Stimulated activated CD8-positive, alpha-beta memory T cell treated with anti-CD3 and anti-CD28 coated beads, Interleukin-4, amount 100 ng/mL, for 4 hours (primary cell): Measurements from ENCODE around the gene APOC4.
"Not testable (repeated sequence)": the region's sequence is repeated elsewhere in the genome, so short reads cannot be mapped to it uniquely, and the experiment has no call there.

Experiments
- DNase-seq, 2 donors: peaks; one replicate each; pipeline ENCODE4 v3.0.0-alpha.2; 2020; ENCODE audit warnings: low read depth in 2 of 2, low spot score in 1 of 2

APOC4 gene

GRCh38 chr19:44957526-44957925 is 15.5 kb downstream of the APOC4 start:
- no peak for DNase-seq

DNA sequence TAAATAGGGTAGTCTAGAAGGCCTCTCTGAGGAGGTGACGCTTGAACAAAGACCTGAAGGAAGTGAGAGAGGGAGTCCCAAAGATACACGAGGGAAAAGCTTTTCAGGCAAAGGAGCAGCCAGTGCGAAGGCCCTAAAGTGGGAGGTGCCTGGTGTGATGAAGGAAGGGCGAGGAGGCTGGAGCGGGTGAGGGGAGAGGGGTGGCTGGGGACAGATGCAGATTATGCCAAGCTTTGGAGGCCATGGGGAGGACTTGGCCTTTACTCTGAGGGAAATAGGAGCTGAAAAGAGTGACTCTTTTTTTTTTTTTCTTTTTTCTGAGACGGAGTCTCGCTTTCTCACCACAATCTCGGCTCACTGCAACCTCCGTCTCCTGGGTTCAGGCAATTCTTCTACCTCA is 16.1 kb downstream of the APOC4 start:
- no peak for DNase-seq

DNA sequence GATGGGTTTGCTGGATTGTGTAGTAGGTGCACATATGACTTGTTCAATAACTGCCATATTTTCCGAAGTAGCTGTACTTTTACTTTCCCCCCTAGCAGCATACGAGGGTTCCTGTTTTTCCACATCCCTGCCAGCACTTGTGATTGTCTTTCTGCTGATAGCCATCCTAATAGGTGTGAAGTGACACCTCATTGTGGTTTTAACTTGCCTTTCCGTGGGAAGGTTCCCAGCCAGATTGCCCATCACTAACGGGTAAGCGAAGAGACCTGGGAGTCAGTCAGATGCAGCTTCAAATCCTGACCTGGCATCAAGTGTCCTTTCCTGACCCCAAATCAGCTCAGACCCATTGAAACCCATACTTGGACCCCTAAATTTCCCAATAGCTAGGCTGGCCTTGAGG is 17.7 kb downstream of the APOC4 start:
- DNase-seq, result no peak

DNA sequence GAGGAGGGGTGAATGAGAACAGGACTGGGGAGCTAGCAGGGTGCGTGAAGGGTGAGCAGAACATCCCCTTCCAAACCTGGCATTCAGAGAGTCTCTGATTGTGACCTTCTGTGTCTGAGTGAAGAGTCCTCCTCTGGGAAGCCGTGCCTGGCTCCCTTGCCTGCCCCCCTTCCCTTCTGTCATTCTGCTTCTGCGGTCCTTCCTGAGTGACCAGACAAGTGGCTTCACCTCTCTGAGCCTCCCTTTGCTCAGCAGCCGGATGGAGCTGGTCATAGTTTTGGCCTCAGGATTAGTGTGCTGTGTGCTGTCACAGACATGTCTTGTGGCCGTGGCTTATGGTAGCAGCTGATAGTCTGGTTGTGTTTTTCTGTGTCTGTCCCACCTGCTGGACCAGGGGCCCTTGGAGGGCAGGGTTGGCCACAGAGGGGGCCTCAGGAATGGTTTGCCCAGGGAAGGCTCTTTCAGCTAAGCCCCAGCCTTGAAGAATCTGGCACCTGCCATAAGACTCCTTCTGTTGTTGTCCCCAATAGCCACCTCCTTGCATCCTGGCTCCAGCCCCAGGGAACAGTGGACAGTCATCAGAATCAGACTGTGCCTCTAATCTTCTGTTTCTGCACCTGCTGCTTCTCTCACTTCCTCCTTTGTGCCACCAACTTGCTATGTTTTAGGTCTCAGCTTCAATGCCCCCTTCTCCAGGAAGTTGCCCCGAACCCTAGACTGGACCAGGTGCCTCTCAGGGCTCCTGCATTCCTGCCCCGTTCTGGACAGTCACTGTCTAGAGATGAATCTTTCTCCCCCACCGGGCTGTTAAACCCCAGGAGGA is 19.1 kb downstream of the APOC4 start:
- DNase-seq, result no peak

DNA sequence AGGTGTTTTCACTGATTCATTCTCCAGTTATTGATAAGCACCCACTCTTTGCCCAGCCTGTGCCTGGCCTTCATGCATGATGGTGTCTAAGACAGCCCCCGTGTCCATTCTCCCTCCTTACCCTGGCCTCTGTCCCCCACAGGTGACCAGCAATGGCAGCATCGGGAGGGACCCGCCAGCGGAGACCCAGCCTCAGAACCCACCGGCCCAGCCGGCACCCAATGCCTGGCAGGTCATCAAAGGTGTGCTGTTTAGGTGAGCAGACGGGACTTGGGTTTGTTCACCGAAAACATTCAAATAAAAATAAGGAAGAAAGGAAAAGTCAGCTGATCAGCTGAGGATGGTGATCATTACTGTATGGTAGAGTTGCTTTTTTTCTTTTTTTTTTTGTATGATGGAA is 19.8 kb downstream of the APOC4 start:
- DNase-seq, result no peak

DNA sequence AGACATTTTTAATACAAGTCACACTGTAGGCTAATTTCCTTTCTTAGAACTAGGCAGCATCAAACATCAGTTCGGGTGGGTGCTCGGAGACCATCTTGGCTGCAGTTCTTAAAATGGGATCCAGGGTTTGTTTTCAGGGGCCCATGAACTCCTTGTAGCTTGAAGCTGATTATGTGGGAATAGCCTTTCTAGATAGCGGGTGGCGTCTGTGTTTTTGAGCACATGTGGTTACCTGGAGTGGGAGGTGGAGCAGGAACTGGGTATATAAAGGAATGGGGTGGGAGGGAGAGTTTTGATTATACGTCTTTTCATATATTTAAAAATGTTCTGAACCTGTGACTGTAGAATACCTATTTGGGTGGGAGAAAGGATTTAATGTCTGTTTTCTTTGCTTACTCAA is 26.1 kb downstream of the APOC4 start:
- no peak for DNase-seq

DNA sequence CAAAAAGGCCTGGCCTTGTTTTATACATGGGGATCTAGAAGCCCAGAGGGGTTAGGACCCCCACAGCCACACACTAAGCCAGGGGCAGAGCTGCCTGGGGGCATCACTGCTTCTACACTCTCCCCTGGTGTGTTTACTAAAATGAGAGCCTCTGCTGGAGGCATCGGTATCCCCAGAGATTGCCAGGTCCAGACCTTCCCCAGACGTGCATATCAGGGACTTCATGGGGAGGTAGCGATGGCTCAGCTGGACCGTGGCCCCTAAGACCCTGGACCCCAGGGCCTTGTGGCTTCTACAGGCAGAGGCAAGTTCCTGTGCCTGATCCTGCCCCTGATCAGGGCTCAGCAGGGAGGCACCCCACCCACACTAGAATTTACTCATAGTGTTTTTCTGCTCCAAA is 26.6 kb downstream of the APOC4 start:
- DNase-seq, result no peak

GRCh38 chr19:44969437-44969836 is 27.4 kb downstream of the APOC4 start:
- no peak for DNase-seq

DNA sequence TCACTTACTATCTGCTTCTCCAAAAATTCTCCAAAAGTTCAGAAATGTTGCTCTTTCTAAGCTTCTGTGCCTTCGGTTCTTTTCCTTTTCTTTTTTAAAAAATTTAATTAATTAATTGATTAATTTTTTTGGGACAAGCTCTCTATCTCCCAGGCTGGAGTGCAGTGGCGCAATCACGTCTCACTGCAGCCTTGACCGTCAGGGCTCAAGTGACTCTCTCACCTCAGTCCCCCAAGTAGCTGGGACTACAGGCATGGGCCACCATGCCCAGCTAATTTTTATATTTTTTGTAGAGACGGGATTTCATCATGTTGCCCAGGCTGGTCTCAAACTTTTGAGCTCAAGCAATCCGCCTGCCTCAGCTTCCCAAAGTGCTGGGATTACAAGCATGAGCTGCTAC is 29.4 kb downstream of the APOC4 start:
- DNase-seq, result not testable (repeated sequence)

DNA sequence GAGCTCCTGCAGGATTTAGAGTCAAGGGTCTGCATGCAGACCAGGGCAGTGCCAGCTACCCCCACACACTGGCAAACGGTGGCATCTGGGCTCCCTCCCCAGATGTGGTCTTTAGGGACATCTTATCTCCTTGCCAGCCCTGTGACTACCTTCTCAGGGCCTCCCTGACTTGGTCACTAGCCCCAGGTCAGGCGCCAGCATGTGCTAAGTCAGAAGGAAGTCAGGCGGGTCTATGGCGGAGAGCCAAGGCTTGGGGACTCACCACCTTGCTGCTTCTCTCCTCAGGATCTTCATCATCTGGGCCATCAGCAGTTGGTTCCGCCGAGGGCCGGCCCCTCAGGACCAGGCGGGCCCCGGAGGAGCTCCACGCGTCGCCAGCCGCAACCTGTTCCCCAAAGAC is 30.8 kb downstream of the APOC4 start:
- no peak for DNase-seq

DNA sequence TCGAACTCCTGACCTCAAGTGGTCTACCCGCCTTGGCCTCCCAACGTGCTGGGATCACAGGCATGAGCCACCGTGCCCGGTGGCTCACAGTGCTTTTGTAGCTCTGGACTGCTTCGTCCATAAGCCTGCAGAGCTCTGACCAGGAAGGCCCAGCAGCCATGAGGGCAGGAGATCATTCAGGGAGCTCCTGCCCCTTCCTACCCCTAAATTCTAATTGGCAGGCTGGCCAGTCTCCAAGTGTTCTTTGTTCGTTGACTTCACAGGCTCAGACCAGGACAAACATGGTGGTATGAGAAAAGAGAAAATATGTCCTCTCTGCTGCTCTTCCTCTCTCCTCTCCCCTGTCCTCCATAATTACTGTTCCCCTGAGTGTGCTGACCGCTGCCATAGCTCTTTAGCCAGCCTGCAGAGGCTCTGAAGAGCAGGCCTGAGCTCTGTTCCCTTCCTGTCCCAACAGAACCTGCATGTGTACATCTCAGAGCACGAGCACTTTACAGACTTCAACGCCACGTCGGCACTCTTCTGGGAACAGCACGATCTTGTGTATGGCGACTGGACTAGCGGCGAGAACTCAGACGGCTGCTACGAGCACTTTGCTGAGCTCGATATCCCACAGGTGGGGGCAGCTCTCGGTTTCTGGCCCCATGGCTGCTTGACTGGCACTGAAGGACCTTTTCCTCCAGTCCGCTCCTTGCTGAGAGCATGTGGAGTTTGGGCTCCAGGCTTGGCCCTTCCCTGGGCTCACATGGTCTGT is 32.1 kb downstream of the APOC4 start:
- DNase-seq, result no peak

DNA sequence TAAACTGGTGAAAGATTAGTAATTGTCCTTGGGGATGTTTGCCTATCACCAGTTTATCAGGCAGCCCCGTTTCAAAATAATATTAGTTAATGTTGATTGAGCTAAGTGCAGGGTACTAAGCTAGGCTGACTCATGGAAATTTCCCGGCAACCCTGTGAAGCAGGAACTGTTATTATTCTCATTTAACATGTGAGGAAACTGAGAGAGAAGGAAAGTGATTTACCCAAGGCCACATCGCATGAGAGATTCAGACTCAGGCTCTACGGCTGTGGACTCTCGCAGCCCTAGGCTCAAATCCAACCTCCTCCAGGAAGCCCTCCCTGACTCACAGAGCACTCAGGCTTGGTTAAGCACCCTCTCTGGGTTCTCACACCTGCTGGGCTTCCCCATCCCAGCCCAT is 32.8 kb downstream of the APOC4 start:
- DNase-seq, result no peak

DNA sequence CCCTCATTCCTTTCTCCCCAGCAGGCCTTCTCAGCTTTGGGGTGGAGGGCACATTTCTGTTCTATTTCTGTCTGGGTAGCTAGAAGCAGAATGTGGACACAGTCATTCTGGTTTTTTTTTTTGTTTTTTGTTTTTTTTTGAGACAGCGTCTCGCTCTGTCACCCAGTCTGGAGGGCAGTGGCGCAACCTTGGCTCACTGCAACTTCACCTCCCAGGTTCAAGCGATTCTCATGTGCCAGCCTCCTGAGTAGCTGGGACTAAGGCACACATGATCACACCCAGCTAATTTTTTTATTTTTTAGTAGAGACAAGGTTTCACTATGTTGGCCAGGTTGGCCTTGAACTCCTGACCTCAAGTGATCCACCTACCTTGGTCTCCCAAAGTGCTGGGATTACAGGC is 33.4 kb downstream of the APOC4 start:
- DNase-seq, result no peak

DNA sequence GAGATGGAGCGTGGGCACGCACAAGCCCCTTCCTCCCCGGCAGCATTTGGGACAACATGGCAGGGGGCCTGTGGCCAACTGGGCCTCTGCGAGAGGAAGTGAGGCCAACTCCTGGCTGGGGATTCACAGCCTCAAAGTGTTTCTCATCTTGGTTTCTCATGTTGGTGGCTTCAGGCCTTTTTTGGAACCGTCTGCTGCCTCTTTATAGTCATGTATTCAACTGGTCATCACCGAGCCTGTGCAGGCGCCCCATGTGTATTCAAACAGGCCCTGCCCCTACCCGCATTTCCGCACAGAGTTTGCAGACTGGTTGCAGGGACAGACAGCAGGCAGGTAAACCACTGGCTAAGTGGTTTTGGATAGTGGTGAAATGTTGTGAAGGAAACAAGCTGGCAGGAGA is 42.0 kb downstream of the APOC4 start:
- DNase-seq, result no peak

DNA sequence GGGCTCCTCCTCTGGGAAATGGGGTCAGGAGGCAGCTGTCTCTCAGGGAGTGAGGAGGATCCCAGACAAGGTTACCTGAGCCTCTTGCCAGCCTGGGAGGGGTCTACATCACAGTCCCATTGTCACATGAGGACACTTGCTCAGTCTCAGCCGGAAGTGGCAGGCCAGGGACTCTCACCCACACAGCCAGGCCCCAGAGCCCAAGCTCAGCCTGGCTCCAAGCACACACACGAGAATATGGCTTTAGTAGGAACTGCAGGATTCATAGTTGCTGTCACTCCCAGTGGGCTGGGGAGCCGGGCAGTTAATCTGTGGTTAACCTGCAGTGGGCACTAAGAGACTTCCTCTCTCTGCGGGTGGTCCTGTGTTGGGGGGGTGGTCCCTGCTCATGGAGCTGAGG is 43.4 kb downstream of the APOC4 start:
- DNase-seq, result no peak

- no peak for DNase-seq
Measured at GRCh38 chr19:44986389-44986788, 44.4 kb downstream of the APOC4 start.

- no peak for DNase-seq
Measured at GRCh38 chr19:44987148-44987675, 45.2 kb downstream of the APOC4 start.

- DNase-seq, result no peak
Measured at GRCh38 chr19:44988273-44988672, 46.2 kb downstream of the APOC4 start.

DNA sequence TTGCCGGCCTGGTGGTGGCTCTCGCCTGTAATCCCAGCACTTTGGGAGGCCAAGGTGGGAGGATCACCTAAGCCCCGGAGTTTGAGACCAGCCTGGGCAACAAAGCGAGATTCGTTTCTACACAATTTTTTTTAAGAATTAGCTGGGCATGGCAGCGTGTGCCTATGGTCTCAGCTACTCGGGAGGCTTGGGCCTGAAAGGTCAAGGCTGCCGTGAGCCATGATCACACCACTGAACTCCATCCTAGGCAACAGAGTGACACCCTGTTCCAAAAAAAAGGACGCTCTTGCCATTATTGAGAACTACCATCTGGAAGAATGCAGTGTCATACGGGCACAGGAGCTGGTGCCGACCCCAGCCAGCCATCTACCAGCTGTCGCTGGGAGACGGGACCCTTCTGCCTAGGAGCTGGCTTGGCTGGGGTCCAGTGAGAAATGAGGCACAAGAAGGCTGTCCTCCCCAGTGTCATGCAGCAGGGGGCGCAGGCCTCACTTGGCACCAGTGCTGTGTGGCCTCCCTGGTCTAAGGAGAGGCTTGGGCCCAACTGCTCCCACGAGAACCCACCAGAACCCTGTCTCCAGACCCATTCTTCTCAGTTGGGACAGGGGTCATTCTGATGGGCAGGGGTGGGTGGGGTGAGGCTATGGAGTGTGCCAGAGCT is 47.0 kb downstream of the APOC4 start:
- DNase-seq, result peak; percentile 19 to 44

DNA sequence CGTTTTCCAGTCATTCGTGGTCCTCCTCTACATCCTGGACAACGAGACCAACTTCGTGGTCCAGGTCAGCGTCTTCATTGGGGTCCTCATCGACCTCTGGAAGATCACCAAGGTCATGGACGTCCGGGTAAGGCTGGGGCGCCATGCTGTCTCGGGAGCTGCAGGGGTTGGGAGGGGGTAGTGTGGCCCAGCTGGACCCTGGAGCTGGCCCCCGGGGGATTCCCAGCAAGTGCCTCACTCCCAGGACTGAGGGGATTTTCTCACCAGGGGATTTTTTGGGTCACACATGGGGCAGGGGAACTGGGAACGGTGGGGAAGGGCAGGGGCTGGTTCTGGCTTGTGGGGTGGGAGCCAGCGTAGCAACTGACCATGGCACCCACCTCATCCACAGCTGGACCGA is 48.4 kb downstream of the APOC4 start:
- DNase-seq, result no peak

DNA sequence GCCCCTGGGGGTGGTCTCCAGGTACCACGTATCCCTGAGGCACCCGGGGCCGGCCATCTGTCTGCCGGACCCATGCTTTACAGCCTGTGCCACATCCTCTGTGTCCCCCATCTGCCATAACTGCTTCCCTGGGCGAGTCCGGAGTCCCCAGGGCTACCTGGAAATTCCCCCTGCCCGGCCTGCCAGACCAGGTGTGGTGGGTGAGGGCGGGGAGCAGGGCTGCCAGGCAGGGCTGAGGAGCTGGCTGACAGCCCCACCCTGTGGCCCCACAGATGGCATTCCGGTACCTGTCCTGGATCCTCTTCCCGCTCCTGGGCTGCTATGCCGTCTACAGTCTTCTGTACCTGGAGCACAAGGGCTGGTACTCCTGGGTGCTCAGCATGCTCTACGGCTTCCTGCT is 48.9 kb downstream of the APOC4 start:
- no peak for DNase-seq
